Measurements from ENCODE around the gene CIDEB. TPM values are rescaled to one million over a fixed set of nuclear protein-coding genes. Genes with fewer than 3 reads are reported as not detected.

The CIDEB gene
- total and polyA plus RNA-seq, 10 of the 15 experiments (the other 5 are each of a cell fraction or from before 2014, with no cell fraction given) = 0.34 to 6.3 (median 3.2) TPM

GRCh38 chr14:24260026-24260779, 47.6 kb downstream of the CIDEB start:
- FAIRE-seq = no peak
- DNase-seq (ENCODE audit: low read depth, low spot score) = no peak
- Histone ChIP-seq H3K79me2 (ENCODE audit: control insufficient read depth, insufficient read depth, low read length) (no peaks in the 10 kb centered on the region), H3K27me3 (replicated peaks in 1 of 2; ENCODE audit: control insufficient read depth in 2 of 2, insufficient read depth in 2 of 2, low read length in 1 of 2) (no peaks in the 10 kb centered on the region), H3K4me1 (ENCODE audit: control insufficient read depth, insufficient read depth, low read length) (no peaks in the 10 kb centered on the region), H3K9ac (ENCODE audit: control insufficient read depth, insufficient read depth, low read length) (no peak overlapping the region), H3K27ac (ENCODE audit: control insufficient read depth, insufficient read depth) (no peak overlapping the region), H3K4me2 (ENCODE audit: control insufficient read depth, insufficient read depth) (no peak overlapping the region), H2AFZ (ENCODE audit: control insufficient read depth, low read depth, low read length) (no peak overlapping the region), H4K20me1 (ENCODE audit: control insufficient read depth, insufficient read depth) (no peaks in the 10 kb centered on the region), H3K36me3 (ENCODE audit: control insufficient read depth in 2 of 2, insufficient read depth in 2 of 2, low read length in 1 of 2) (no peaks in the 10 kb centered on the region; a peak in 2 of 4 replicates), H3K9me3 (replicated peaks; ENCODE audit: control insufficient read depth, insufficient read depth, low read length) (no peaks in the 10 kb centered on the region), H3K4me3 (no peak overlapping the region)
- ChIA-PET RAD21 (ENCODE audit: unreplicated experiment) (no interaction called here), CTCF (interaction anchor here (0.9 to 1.3 kb wide), 2 partner anchors 17 to 48 kb away, joined by 3 to 4 read pairs; partner anchors contain the start of gene CIDEB), POLR2A (no interaction called here), SMC1A (ENCODE audit: uncharacterized antibody, unreplicated experiment) (interaction anchor here (0.9 kb wide), 1 partner anchor 14 kb away, joined by 3 read pairs; no protein-coding TSS in a partner anchor)
- 81% methylated on average over 15 of the region's 16 CpGs for WGBS (ENCODE audit: insufficient coverage, insufficient replicate concordance, low lambda C conversion rate, missing lambda C conversion rate)
- BruUV-seq (replicated peaks) = no TSS peak
- intact Hi-C loops (cut with micrococcal nuclease; ENCODE audit: unreplicated experiment) (no loop called here), in situ Hi-C loops (cut with MboI) (no loop called here)
- ATAC-seq = no peak; the same call in 2 of the 3 replicates
- TF ChIP-seq ASH2L (IDR thresholded peaks at IDR 0.05; ENCODE audit: borderline replicate concordance, low read depth) (no peak), ZNF24 (IDR thresholded peaks at IDR 0.05) (no peak), NBN (IDR thresholded peaks at IDR 0.05) (no peak), ZNF207 (IDR thresholded peaks at IDR 0.05; ENCODE audit: borderline replicate concordance) (no peak), CHD4 (IDR thresholded peaks at IDR 0.05) (no peak), E2F8 (IDR thresholded peaks at IDR 0.05; ENCODE audit: low read depth, partially characterized antibody) (no peak), SMAD1 (IDR thresholded peaks at IDR 0.05; ENCODE audit: low read depth, partially characterized antibody) (no peak), GABPA (IDR thresholded peaks at IDR 0.05; ENCODE audit: low read depth) (no peak), RBBP5 (conservative IDR thresholded peaks at IDR 0.05) (no peak), IKZF2 (IDR thresholded peaks at IDR 0.05) (no peak), FOXM1 (IDR thresholded peaks at IDR 0.05; ENCODE audit: low read depth, low read length) (no peak)
- TF ChIP-seq, protein P1, sequence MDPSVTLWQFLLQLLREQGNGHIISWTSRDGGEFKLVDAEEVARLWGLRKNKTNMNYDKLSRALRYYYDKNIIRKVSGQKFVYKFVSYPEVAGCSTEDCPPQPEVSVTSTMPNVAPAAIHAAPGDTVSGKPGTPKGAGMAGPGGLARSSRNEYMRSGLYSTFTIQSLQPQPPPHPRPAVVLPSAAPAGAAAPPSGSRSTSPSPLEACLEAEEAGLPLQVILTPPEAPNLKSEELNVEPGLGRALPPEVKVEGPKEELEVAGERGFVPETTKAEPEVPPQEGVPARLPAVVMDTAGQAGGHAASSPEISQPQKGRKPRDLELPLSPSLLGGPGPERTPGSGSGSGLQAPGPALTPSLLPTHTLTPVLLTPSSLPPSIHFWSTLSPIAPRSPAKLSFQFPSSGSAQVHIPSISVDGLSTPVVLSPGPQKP (IDR thresholded peaks at IDR 0.05; ENCODE audit: low read depth, low read length) = no peak
- TF ChIP-seq, protein P2, sequence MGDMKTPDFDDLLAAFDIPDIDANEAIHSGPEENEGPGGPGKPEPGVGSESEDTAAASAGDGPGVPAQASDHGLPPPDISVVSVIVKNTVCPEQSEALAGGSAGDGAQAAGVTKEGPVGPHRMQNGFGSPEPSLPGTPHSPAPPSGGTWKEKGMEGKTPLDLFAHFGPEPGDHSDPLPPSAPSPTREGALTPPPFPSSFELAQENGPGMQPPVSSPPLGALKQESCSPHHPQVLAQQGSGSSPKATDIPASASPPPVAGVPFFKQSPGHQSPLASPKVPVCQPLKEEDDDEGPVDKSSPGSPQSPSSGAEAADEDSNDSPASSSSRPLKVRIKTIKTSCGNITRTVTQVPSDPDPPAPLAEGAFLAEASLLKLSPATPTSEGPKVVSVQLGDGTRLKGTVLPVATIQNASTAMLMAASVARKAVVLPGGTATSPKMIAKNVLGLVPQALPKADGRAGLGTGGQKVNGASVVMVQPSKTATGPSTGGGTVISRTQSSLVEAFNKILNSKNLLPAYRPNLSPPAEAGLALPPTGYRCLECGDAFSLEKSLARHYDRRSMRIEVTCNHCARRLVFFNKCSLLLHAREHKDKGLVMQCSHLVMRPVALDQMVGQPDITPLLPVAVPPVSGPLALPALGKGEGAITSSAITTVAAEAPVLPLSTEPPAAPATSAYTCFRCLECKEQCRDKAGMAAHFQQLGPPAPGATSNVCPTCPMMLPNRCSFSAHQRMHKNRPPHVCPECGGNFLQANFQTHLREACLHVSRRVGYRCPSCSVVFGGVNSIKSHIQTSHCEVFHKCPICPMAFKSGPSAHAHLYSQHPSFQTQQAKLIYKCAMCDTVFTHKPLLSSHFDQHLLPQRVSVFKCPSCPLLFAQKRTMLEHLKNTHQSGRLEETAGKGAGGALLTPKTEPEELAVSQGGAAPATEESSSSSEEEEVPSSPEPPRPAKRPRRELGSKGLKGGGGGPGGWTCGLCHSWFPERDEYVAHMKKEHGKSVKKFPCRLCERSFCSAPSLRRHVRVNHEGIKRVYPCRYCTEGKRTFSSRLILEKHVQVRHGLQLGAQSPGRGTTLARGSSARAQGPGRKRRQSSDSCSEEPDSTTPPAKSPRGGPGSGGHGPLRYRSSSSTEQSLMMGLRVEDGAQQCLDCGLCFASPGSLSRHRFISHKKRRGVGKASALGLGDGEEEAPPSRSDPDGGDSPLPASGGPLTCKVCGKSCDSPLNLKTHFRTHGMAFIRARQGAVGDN (IDR thresholded peaks at IDR 0.05) = no peak
